Measurements from ENCODE around the gene SLC9A8. TPM values are rescaled to one million over a fixed set of nuclear protein-coding genes. Genes with fewer than 3 reads are reported as not detected.

The SLC9A8 gene
- total RNA-seq, 1 experiment from 2014 or later = 6.7 TPM

DNA sequence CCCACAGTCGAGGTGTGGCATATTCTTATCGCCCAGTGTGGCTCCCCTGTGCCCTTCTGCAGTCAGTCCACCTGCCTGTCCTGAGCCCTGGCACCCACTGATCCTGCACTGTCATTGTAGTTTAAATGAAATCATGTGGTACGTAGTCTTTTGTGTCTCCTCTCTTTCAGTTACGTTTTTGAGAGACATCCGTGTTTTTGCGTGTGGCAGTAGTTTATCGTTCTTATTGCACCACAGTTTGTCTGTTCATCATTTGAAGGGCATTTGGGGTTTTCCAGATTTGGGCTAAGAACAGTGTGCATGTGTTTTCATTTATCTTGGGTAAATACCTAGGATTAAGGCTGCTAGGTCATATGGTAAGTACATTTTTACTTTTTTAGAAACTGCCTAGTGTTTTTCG is 53.4 kb downstream of the SLC9A8 start:
- H3K9me3 ChIP-seq (ENCODE audit: control insufficient read depth in 1 of 2, insufficient read depth in 1 of 2, low read depth in 1 of 2, low read length in 2 of 2) = no peaks in the 10 kb centered on the region
- ChIA-PET CTCF (no interaction called here), RAD21 (ENCODE audit: low non-redundant PET in 1 of 2, low total read pairs in 2 of 2, uncharacterized antibody in 2 of 2, unreplicated experiment in 2 of 2) (no interaction called here), POLR2A (no interaction called here)
- H3K79me2 ChIP-seq (ENCODE audit: insufficient read depth, low read length) = no peaks in the 10 kb centered on the region
- BruUV-seq (replicated peaks) = no TSS peak
- no peaks in the 10 kb centered on the region for H3K27me3 ChIP-seq (ENCODE audit: insufficient read depth, low read length)
- H3K4me1 ChIP-seq (ENCODE audit: control insufficient read depth in 1 of 2, insufficient read depth in 2 of 2, low read length in 2 of 2) = no peaks in the 10 kb centered on the region
- H4K20me1 ChIP-seq (ENCODE audit: insufficient read depth) = no peaks in the 10 kb centered on the region
- DNase-seq (ENCODE audit: low read depth, low spot score) (no peak), ATAC-seq (no peak)
- no peaks in the 10 kb centered on the region; a peak in 1 of 4 replicates for H3K36me3 ChIP-seq (ENCODE audit: control insufficient read depth in 1 of 2, insufficient read depth in 2 of 2, low read length in 2 of 2)
- H2AFZ ChIP-seq (ENCODE audit: low read depth, low read length, poor library complexity, severe bottlenecking) = no peak overlapping the region
- no peak overlapping the region for H3K27ac ChIP-seq (ENCODE audit: low read depth, low read length)
- no peak overlapping the region for H3K4me2 ChIP-seq (ENCODE audit: low read length)
- H3K9me2 ChIP-seq (ENCODE audit: insufficient read depth) = no peaks in the 10 kb centered on the region
- intact Hi-C loops (cut with micrococcal nuclease) = no loop called here
- H3K9ac ChIP-seq (ENCODE audit: low read length) = no peak overlapping the region
- no peak overlapping the region for H3K4me3 ChIP-seq (replicated peaks in 1 of 2; ENCODE audit: low read depth in 1 of 2, low read length in 2 of 2)
- TF ChIP-seq, protein P1, sequence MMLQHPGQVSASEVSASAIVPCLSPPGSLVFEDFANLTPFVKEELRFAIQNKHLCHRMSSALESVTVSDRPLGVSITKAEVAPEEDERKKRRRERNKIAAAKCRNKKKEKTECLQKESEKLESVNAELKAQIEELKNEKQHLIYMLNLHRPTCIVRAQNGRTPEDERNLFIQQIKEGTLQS (IDR thresholded peaks at IDR 0.05) = no peak
- no peak for TF ChIP-seq EGR1 (IDR thresholded peaks at IDR 0.05; ENCODE audit: low read depth)
- TF ChIP-seq CEBPB (IDR thresholded peaks at IDR 0.05; ENCODE audit: low read depth) = no peak
- TF ChIP-seq CBX3 (IDR thresholded peaks at IDR 0.05; ENCODE audit: low read depth) = no peak
- no peak for TF ChIP-seq SP1 (IDR thresholded peaks at IDR 0.05; ENCODE audit: low read depth)
- TF ChIP-seq ZNF274 (IDR thresholded peaks at IDR 0.05; ENCODE audit: low read depth, low read length) = no peak
- TF ChIP-seq EZH2 (IDR thresholded peaks at IDR 0.05) = no peak
- TF ChIP-seq, protein P2, sequence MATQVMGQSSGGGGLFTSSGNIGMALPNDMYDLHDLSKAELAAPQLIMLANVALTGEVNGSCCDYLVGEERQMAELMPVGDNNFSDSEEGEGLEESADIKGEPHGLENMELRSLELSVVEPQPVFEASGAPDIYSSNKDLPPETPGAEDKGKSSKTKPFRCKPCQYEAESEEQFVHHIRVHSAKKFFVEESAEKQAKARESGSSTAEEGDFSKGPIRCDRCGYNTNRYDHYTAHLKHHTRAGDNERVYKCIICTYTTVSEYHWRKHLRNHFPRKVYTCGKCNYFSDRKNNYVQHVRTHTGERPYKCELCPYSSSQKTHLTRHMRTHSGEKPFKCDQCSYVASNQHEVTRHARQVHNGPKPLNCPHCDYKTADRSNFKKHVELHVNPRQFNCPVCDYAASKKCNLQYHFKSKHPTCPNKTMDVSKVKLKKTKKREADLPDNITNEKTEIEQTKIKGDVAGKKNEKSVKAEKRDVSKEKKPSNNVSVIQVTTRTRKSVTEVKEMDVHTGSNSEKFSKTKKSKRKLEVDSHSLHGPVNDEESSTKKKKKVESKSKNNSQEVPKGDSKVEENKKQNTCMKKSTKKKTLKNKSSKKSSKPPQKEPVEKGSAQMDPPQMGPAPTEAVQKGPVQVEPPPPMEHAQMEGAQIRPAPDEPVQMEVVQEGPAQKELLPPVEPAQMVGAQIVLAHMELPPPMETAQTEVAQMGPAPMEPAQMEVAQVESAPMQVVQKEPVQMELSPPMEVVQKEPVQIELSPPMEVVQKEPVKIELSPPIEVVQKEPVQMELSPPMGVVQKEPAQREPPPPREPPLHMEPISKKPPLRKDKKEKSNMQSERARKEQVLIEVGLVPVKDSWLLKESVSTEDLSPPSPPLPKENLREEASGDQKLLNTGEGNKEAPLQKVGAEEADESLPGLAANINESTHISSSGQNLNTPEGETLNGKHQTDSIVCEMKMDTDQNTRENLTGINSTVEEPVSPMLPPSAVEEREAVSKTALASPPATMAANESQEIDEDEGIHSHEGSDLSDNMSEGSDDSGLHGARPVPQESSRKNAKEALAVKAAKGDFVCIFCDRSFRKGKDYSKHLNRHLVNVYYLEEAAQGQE (IDR thresholded peaks at IDR 0.05; ENCODE audit: low read depth) = no peak
- TF ChIP-seq, protein P3, sequence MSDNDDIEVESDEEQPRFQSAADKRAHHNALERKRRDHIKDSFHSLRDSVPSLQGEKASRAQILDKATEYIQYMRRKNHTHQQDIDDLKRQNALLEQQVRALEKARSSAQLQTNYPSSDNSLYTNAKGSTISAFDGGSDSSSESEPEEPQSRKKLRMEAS (IDR thresholded peaks at IDR 0.05) = no peak
